ENCODE results near the gene F5. TPM values are rescaled to one million over a fixed set of nuclear protein-coding genes. Genes with fewer than 3 reads are reported as not detected.

The F5 gene
- total and polyA plus RNA-seq, 2 experiments from 2014 or later = 20.4 to 24.0 TPM

DNA sequence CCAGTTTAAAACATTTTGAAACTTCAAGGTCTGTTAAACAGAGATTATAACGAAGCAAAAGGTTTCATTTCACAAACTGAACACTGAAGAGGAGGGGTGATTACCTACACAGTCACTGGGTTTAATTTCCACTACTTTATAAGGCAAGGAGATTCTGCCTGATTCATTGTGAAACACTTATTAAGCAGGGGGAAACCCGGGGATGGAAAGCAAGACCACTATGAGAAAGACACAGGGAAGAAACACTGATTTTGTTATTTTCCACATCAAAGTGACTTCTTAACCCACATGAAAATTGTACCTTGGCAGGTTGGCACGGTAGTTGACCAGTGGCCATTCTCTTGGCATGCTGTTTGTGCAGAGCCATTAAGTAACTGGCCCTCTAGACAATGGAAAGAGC lies 8.1 kb upstream of the F5 start:
- no peaks in the 10 kb centered on the region for H3K36me3 ChIP-seq (replicated peaks; ENCODE audit: insufficient read depth, low read depth)
- no peaks in the 10 kb centered on the region for H3K27me3 ChIP-seq
- H3K4me1 ChIP-seq (ENCODE audit: insufficient read depth) = no peaks in the 10 kb centered on the region
- no peaks in the 10 kb centered on the region for H4K20me1 ChIP-seq (ENCODE audit: insufficient read depth, poor library complexity, severe bottlenecking)
- no peaks in the 10 kb centered on the region for H3K9me3 ChIP-seq (ENCODE audit: low read depth)
- no peak overlapping the region for H3K27ac ChIP-seq
- no peak for DNase-seq (ENCODE audit: low spot score)
- no peak overlapping the region for H3K4me3 ChIP-seq
- no peaks in the 10 kb centered on the region for H3K79me2 ChIP-seq
- no peak overlapping the region for H3K4me2 ChIP-seq
- no peaks in the 10 kb centered on the region for H3K9me2 ChIP-seq (replicated peaks; ENCODE audit: insufficient read depth)
- WGBS (ENCODE audit: low lambda C conversion rate, missing lambda C conversion rate) = 63% methylated on average over 3 of the region's 3 CpGs
- H2AFZ ChIP-seq = no peak overlapping the region
- TF ChIP-seq, protein P1, sequence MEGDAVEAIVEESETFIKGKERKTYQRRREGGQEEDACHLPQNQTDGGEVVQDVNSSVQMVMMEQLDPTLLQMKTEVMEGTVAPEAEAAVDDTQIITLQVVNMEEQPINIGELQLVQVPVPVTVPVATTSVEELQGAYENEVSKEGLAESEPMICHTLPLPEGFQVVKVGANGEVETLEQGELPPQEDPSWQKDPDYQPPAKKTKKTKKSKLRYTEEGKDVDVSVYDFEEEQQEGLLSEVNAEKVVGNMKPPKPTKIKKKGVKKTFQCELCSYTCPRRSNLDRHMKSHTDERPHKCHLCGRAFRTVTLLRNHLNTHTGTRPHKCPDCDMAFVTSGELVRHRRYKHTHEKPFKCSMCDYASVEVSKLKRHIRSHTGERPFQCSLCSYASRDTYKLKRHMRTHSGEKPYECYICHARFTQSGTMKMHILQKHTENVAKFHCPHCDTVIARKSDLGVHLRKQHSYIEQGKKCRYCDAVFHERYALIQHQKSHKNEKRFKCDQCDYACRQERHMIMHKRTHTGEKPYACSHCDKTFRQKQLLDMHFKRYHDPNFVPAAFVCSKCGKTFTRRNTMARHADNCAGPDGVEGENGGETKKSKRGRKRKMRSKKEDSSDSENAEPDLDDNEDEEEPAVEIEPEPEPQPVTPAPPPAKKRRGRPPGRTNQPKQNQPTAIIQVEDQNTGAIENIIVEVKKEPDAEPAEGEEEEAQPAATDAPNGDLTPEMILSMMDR (IDR thresholded peaks at IDR 0.05; ENCODE audit: poor library complexity) = no peak
- TF ChIP-seq EZH2 (IDR thresholded peaks at IDR 0.05; ENCODE audit: borderline replicate concordance) (no peak), EZH2phosphoT487 (IDR thresholded peaks at IDR 0.05; ENCODE audit: low read depth, severe bottlenecking, unreplicated experiment) (no peak)

DNA sequence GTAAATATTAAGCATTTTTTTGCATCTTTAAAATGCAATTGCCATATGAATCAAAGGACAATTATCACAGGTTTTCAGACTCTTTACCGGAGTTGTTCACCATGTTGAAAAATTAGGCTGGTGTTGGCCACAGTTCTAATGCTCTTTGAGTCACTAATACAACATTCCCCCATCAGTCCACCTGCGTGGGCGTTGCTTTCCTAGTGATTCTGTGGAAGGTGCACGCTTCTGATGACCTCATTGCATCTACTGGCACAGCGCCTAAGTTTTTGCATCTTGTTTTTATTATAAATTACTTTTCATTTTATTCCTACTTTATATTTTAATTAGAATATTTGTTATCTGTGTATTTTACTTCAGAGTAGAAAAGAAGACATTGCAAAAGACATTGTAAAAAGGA lies 4.7 kb upstream of the F5 start:
- H3K4me1 ChIP-seq (ENCODE audit: insufficient read depth) = no peaks in the 10 kb centered on the region
- no peaks in the 10 kb centered on the region for H3K9me2 ChIP-seq (replicated peaks; ENCODE audit: insufficient read depth)
- H2AFZ ChIP-seq = no peak overlapping the region
- no peaks in the 10 kb centered on the region for H4K20me1 ChIP-seq (ENCODE audit: insufficient read depth, poor library complexity, severe bottlenecking)
- H3K36me3 ChIP-seq (replicated peaks; ENCODE audit: insufficient read depth, low read depth) = no peaks in the 10 kb centered on the region
- no peak overlapping the region for H3K4me3 ChIP-seq
- no peak for DNase-seq (ENCODE audit: low spot score)
- no peaks in the 10 kb centered on the region for H3K79me2 ChIP-seq
- no peak for TF ChIP-seq EZH2 (IDR thresholded peaks at IDR 0.05; ENCODE audit: borderline replicate concordance)
- H3K27me3 ChIP-seq = no peaks in the 10 kb centered on the region
- H3K4me2 ChIP-seq = no peak overlapping the region
- H3K27ac ChIP-seq = no peak overlapping the region
- WGBS (ENCODE audit: low lambda C conversion rate, missing lambda C conversion rate) = 90% methylated on average over 5 of the region's 5 CpGs
- H3K9me3 ChIP-seq (ENCODE audit: low read depth) = no peaks in the 10 kb centered on the region

DNA sequence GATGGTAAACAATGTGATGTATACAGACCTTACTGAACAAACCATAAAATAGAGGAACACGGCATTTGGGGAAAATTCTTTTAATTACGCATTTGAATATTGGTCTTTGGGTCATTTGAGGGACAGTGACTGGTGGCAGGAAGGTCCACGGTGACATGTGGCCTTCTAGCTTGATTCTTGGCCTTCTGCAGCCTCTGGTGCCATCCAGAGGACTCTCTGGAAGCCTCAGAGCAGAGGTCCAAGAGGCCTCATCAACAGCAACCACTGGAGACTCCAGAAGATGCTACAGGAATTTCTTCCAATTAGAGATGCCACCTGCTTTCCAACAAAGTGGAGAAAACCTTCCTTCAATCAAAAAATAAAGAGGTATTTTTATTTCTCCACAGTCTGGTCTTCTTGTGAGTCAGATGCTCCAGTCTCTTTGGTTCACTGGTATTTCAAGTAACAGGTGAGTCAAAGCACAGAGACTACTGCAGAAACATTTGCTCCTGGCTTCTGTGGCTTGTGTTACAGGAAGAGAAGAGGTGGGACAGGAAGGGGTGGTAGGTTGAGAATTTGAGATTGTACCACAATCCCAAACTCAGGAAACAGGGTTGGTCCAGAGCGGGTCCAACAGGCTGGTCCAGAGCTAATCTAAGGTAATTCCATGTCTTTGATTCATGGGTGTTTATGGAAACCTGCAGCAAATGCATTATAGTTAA lies 2.7 kb upstream of the F5 start:
- Histone ChIP-seq H3K36me3 (replicated peaks; ENCODE audit: insufficient read depth, low read depth) (no peaks in the 10 kb centered on the region), H3K27me3 (no peaks in the 10 kb centered on the region), H3K4me3 (no peak overlapping the region), H3K4me2 (no peak overlapping the region), H3K9me3 (ENCODE audit: low read depth) (no peaks in the 10 kb centered on the region), H3K4me1 (ENCODE audit: insufficient read depth) (no peaks in the 10 kb centered on the region), H4K20me1 (ENCODE audit: insufficient read depth, poor library complexity, severe bottlenecking) (no peaks in the 10 kb centered on the region), H3K79me2 (no peaks in the 10 kb centered on the region), H3K9me2 (replicated peaks; ENCODE audit: insufficient read depth) (no peaks in the 10 kb centered on the region), H3K27ac (no peak overlapping the region), H2AFZ (no peak overlapping the region)
- no peak for DNase-seq (ENCODE audit: low spot score)
- no peak for TF ChIP-seq EZH2 (IDR thresholded peaks at IDR 0.05; ENCODE audit: borderline replicate concordance)
- TF ChIP-seq, protein P1 (IDR thresholded peaks at IDR 0.05; ENCODE audit: poor library complexity) = no peak
- no peak for TF ChIP-seq EZH2phosphoT487 (IDR thresholded peaks at IDR 0.05; ENCODE audit: low read depth, severe bottlenecking, unreplicated experiment)
- 84% methylated on average over 4 of the region's 4 CpGs for WGBS (ENCODE audit: low lambda C conversion rate, missing lambda C conversion rate)

DNA sequence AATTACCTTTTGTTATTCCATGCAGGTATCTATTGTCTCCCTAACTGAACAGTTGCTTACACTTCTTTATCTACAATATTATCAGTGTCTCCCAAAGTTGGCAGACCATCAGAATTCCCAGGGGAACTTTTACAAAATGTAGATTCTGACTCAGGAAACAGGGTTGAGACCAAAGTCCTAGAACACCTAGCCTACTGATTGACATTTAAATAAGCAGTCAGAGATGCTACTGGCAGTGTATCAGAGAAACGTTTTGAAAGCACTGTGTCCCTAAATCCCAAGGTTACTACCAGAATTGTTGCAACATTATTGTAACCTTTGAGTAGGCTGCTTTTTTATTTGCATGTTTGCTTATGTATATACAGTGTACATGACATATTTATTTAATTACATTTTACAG lies 1.8 kb upstream of the F5 start:
- Histone ChIP-seq H3K4me1 (ENCODE audit: insufficient read depth) (no peaks in the 10 kb centered on the region), H3K9me3 (ENCODE audit: low read depth) (no peaks in the 10 kb centered on the region), H3K4me2 (no peak overlapping the region), H4K20me1 (ENCODE audit: insufficient read depth, poor library complexity, severe bottlenecking) (no peaks in the 10 kb centered on the region), H3K4me3 (no peak overlapping the region), H3K9me2 (replicated peaks; ENCODE audit: insufficient read depth) (no peaks in the 10 kb centered on the region), H2AFZ (no peak overlapping the region), H3K27me3 (no peaks in the 10 kb centered on the region), H3K27ac (no peak overlapping the region), H3K36me3 (replicated peaks; ENCODE audit: insufficient read depth, low read depth) (no peaks in the 10 kb centered on the region), H3K79me2 (no peaks in the 10 kb centered on the region)
- 23% methylated on average over 1 of the region's 1 CpG for WGBS (ENCODE audit: low lambda C conversion rate, missing lambda C conversion rate)
- no peak for TF ChIP-seq EZH2phosphoT487 (IDR thresholded peaks at IDR 0.05; ENCODE audit: low read depth, severe bottlenecking, unreplicated experiment)
- TF ChIP-seq, protein P1 (IDR thresholded peaks at IDR 0.05; ENCODE audit: poor library complexity) = no peak
- no peak for TF ChIP-seq EZH2 (IDR thresholded peaks at IDR 0.05; ENCODE audit: borderline replicate concordance)
- no peak for DNase-seq (ENCODE audit: low spot score)

Data from hepatocyte (in vitro differentiated cells).